ENCODE results near the gene VGLL4.

Gene VGLL4

DNA sequence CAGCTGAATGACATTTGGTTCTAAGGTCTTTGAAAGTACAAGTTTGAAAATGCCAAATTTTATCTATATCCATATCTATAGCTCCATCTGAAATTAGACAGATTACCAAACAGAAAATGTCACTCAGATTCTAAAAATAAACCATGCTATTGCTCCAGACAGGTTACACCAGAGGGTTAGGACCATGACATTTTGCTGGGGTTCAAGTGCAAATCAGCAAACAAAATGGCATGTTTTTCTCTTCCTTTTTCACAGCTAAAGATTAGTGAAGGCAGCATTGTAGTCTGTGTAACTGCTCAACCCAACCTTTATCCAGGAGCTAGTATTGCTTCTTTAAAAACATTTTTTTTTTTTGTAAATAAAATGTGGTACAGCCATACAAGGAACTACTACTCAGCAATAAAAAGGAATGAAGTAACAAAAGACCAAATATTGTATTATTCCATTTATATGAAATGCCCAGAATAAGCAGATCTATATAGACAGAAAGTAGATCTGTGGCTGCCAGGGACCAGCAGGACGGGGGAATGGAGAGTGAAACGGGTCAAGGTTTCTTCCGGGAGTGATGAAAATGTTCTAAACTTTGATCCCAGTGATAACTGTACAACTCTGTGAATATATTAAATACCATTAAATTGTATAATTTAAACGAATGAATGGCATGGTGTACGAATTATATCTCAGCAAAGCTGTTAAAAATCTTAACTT, 18.2 kb downstream of the VGLL4 start:
- no peak for DNase-seq

DNA sequence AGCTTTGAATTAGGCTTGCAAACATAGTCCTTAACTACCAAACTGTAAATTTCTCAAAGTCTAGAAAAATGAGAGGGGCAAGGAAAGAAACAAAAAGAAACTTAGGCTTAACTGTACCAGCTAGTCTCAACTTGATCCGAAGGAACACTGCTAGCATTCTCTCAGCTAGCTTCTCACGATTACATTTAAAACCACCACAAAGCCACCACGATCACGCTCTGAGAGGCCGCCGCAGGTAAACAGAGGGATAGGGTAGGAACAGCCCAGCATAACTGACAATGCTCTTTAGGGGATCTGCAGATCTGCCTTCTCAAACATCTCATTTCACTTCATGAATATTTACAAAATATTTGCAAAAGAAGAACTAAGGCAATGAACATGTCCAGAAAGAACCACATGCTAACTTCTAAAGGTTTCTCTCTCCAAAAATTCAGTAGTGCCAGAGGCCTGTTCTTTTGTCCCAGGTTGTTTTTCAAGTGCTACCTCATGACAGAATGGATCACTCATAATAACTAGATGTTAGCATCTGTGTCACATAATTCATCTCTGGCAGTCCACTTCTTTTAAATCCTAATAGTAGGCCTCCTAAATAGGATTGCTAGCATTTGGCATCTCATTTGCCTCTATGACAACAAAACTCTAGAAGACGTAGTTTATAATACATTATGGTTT, 18.9 kb downstream of the VGLL4 start:
- DNase-seq = peak; percentile 16

DNA sequence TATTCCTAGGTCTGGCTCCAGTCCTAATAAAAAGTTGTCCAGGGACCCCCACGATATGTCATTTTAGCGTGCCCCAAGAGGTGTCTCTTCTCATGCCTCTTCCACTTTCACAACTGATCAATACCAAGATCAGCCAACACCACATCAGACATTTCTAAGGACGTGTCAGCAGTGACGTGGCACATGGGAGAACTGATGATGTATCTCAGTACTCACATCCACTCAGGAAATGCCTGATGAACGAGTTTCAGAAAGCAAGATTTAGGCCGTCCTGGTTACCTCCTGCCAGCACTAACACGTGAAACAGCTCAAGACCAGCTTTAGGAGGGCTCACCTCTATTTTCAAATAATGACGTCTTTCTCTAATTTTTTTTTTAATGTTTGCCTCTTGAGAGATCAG, 19.6 kb downstream of the VGLL4 start:
- peak; percentile 86 for DNase-seq

DNA sequence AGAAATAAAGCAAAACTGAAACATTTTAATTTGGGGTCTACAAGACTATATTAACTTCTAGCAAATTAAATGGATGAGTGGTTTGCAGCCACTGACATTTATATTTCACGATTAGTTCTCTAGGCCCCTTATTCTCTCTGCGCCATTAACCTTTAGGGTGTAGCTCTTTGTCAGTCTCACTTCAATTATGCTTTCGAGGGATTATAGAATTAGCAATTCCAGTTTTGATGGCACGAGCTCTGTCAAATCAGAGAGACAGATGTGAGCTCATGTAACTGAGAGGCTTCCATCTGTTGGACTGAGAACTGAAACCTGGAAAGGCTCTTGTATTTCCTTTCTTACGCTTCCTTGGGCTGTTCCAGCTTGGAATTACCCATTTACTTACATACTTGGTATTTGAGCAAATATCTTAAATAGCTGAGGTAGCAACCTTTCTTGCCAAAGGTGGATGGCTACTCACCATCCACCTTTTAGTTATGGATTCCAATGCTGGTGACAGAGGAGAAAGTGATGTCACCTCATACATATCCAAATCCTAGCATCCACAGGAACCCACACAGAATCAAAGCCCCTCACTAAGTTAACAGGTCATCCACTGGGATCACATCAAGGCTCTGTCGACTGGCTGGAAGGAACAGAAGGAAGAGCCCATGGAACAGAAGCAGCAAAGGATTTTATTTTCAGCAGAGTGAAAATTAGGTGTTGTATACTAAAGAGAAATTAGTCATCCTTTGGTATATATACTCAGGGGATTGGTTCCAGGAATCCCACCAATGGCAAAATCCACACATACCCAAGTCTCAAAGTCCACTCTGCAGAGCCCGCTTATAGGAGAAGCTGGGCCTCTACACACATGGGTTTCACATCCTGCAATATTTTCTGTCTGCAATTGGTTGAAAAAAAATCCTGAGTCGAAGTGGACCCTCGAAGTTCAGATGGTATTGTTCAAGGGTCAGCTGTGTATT, 20.8 kb downstream of the VGLL4 start:
- no peak for DNase-seq

DNA sequence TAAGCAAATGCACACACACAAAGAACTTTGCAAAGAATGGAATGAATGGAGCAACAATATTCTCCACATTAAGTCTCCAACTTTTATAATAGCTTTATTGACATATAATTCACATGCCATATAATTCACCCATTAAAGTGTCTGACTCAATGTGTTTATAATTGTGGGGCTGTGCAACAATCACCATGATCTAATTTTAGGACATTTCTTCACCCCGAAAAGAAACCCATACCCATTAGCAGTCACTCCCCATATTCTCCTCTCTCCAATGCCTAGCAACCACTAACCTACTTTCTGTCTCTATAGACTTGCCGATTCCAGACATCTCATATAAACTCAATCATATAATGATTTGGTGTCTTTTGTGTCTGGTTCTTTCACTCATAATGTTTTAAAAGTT, 22.6 kb downstream of the VGLL4 start:
- no peak for DNase-seq

DNA sequence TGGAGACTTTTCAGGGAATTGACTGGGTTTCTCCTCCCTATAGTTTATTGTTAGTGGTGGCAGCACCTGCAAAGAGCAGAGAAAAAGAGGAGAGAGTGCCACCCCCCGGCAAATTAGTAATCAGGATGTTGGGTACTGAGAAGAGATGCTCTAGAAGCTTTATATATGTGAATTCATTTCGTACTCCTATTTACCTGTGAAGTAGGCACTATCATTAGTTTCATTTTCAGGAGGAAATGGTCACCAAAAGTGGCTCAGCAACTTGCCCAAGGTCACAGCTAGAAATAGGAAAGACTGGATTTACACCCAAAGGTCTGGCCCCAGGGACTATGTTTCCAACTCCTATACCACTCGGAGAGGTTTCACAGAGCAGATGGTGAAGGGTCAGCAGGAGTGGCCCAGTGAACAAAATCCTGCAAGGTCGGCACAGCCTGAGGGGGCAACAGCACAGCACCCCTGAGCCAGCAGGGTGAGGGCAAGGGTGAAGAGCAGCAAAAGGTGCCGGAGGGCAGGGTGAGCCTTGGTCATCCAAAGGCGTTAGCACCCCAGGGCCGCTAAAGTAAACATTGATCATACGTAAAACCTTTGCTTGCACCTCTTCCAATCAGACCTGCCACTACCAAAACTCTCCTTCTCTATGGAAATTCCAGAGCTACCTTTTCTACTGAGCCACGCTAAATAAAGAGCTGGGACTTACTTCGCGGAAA, 23.6 kb downstream of the VGLL4 start:
- DNase-seq = no peak

DNA sequence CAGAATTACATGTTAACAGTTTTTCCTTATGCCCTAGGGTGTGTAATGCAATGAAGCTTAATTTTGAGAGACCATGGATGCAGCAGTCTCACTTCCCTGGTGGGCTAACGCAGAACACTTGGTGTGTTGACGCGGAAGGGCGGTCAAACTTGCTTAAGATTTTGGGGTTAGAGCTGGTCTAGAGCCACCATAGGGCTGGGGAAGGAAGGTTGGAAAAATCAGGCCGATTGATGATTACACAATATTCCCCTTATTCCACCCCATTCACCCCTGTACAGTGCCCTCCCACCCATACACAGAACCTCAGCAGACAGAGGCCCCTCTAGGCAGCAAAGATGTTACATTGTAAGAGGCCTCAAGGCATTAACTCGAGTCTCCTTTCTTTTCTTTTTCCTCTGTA, 24.3 kb downstream of the VGLL4 start:
- DNase-seq = no peak

DNA sequence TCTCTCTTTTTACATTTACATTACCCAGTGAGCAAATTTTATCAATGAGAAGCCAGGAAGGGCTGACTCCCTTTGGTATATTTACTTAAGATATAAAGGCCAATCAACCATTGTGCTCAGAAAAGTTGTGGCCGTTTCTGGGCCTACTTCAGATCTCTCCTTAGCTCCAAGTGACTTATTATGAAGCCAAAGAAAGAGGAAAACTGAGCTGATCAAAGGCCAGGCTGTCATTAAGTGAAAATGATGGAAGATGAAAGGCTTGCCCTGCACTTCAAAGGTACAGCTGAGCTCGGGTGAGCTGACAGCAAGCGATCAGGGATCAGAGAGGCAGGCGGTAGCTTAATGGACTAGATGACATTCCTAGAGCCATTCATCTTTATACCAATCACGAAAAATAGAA, 24.8 kb downstream of the VGLL4 start:
- DNase-seq = no peak

DNA sequence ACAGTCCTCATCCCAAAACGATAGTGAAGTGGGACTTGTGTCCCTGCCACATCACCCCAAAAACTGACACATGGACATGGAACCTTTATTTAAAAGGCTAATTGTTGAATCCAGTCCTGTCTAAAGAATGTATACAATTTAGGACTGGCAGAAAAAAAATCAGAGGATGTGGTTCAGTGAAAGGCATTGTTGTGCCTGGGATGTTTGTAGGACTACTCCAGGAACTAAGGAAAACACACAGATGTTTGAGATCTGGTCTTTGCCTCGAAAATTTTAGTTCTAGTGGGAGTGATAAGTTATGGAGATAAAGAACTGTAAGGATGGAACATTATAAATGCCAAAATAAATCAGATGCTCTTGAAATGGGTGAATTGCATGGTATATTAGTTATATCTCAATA, 27.2 kb downstream of the VGLL4 start:
- no peak for DNase-seq

DNA sequence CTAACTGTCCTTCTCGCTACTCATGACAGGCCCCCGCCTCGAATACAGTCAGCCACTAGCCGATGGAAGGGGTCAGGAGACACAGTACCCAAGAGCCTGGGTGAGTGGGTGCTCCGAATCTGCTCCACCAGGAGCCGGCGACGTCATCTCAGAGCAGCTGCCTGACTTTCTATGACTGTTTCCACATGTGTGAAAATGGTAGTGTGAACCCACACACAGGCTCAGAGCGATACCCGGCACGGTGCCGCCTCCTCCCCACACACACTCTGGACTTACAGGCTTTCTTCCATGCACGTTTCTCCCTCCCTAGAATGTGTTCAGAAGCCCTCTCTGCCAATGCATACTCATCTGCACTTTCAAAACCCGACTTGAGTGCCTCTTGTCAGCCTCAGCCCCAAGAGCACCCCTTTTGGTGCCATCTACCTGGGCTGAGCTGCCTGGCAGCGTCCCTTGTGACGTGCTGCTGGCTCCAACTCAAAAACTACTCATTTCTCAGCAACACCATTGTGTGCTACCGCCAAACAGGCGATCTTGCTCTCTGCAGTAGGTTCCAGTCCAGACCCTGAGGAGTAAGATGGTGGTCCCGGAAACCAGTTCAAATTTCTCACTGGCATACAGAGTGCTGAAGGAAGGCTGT, 29.7 kb downstream of the VGLL4 start:
- peak; percentile 10 for DNase-seq

DNA sequence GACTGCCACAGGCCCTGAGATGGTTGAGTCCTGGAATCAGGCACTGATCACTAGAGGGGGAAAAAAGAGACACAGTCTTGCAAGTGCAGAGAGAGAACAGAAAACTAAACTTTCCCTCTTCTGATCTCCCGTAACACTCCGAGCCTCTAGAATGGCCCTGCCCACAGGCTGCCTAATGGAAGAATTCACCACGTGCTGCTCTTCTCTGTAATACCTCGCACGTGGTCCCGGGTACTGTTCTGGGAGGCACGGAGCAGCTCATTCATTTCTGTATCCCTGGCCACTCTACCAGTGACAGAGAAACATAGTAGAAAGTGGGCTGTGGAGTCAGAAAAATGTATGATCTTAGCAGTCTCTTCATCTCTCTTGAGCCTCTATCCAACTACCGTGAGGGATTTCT, 30.4 kb downstream of the VGLL4 start:
- no peak for DNase-seq

DNA sequence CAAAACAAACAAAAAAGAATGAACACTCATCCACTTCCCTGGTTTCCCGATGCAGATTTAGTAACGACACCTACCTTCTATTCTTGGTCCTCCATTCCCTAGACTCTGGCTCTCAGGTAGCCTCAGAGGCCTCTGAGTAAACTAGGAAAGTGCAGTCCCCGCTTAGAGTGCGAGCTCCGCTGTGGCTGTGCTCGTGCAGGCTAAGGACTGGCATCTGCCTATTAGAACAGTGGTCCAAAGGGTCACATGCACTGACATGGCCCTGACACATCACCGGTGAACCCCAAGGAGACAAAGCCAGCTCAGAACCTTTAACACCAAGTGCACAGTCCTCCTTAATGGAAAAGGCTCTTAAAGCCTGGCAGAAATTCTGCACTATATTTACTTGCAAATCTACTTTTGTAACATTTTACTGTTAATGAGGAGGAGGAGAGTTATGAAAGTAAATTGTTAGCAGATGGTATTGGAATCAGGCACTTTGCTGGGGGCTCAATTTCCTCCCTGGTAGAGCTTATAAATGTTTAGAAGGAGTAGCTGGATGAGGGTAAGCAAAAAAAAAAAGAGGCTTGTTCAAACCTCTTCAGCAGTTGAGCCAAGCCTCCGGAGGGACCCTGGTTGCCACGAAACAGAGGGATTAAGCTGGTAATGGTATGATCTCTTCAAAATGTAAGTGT, 31.1 kb downstream of the VGLL4 start:
- DNase-seq = no peak

DNA sequence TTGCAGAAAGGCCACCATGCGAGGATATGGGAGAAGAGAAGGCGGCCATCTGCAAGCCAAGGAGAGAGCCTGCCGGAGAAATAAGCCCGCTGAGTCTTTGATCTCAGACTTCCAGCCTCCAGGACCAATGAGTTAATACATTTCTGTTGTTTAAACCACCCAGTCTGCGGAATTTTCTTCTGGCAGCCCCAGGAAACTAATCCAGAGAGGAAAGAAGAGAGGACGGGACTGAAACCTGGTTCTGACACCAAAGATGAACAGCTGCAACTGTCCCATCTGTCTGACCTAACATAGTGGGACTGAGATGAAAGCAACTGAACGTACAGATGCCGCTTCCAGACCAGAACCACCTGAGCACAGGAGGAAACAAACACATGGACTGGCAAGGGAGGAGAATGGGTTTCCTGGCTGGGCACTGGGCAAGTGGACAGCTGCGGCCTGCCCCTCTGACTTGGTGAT, 32.3 kb downstream of the VGLL4 start:
- no peak for DNase-seq

DNA sequence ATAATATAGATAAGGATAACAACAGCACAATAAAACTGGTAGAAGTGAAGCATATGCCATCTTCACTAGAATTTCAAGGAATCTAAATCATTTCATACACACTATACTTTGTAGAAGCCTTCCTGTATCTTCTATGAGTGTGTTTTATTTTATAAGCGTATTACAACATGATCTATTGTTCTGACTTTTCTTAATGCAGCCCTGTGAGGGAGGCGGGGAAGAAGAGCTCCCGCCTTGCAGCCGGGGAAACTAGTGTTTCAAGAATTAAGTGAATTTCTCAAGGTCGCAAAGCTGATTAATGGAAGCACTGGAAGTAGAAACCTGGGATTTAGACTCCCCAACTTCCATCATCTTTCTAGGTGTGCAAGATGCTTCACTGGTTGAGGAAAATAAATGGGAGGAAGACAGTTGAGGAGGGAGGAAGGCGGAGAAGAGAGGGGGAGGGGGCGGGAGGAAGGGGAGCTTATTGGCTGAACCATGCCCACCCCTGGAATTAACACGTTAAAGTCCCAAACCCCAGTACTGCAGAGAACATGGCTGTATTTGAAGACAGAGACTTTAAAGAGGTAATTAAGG, 32.9 kb downstream of the VGLL4 start:
- DNase-seq = no peak

DNA sequence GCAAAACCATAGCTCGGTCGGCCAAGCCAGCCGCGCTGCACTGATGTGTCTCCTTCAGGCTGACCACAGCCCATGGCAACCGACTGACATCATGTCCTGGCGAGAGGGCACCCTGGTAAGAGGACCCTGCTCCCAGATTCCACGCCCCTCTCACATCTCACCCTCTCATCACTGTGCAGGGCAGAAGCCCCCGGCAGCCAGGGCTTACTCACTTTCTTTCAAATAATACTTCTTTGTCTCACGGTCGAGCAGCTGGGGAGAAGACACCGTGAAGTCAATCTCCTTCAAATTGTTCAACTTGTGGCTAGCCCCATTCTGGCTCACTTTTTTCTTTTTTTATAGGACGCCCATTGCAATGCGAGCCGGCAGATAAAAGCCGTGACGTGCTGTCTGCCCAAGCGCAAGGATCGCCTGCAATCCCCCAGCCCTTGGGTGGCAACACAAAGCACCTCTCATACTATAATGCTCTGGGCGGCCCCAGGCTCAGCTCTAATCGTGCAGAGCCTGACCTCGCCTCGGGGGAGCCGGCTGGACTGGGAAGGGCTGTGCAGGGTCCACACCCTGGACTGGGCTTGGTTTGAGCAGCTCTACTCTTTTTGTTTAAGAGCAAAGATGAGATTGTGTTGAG, 33.6 kb downstream of the VGLL4 start:
- DNase-seq = no peak

DNA sequence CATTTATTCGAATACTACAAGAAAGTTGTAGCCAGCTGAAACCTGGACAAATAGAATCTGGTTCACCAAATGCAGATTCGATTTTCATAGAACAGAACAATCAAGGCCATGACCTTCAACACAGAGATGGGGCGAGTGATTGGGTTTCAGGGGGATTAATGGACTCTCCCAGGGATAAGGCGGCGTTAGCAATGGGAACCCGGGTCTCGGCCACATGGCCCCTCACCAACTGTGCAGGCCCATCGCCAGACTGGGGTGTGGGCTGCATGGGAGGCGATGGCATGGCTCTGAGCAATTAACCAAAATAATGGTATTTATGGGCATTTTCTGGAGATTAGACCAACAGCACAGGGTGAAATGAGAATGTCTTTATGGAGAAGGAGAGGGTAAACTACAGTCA, 34.2 kb downstream of the VGLL4 start:
- no peak for DNase-seq

DNA sequence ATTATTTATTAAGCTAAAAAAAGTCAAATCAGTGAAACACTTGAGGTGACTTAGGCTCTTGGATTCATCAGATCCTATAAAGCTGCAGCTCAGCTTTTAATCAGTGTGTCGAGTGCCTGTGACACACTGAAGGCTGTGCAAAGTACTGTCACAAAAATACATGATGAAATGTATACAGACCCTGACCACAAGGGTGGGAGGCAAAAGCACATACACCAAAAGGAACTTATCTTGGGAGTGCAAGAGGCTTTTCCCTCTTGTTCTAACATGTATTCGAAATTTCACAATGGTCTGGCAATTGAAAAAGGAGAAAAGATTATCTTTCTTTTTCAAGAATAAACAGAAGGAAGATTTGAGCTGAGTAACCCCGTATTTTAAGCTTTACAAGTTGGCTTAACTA, 35.9 kb downstream of the VGLL4 start:
- no peak for DNase-seq

DNA sequence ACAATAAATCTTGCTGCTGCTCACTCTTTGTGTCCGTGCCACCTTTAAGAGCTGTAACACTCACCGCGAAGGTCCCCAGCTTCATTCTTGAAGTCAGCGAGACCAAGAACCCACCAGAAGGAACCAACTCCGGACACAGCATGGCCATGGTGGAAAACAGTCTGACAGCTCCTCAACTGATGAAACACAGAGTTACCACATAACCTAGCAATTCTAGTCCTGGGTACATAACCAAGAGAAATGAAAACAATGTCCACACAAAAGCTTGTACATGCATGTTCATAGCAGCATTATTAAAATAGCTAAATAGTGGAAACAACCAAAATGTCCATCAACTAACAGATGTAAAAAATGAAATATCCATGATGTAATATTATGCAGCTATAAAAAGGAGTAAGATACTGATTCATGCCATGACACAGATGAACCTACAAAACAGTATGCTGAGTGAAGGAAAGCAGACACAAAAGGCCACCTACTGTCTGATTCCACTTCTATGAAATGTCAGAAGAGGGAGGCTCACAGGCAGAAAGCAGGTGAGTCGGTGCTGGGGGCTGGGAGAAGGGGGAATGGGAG, 36.8 kb downstream of the VGLL4 start:
- no peak for DNase-seq

DNA sequence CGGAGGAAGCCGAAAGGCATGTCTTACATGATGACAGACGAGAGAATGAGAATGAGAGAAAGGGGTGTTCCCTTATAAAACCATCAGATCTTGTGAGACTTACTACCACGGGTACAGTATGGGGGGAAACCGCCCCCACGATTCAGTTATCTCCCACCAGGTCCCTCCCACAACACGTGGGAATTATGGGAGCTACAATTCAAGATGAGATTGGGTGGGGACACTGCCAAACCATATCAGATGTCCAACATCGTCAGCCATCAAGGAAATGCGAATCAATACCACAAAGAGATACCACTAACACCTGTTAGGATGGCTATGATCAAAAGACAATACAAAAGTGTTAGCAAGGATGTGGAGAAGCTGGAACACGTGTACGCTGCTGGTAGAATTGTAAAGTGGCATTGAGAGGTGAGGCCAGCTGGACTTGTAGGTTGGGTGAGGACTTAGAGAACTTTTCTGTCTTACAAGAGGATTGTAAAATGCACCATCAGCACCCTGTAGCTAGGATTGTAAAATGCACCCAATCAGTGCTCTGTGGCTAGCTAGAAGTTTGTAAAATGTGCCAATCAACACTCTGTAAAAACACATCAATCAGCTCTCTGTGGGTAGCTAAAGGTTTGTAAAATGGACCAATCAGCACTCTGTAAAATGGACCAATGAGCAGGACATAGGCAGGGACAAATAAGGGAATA, 37.5 kb downstream of the VGLL4 start:
- DNase-seq = no peak

DNA sequence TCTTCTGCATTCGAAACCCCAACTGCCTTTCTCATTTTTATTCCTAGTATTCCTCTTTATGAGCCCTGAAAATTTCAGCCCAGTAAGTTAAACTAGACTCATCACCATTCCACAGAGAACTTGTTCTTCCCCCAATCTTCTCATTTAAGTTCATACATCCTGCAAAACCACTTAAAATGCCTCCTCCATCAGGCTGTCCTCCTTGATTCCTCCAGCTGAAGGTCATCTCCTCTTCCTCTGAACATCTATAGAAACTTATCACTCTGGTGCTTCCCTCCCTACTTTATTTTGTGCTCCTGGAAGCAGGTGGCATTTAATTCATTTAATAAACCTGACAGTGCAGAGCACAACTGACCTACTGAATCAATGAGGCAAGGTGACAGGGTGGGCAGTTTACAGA, 38.3 kb downstream of the VGLL4 start:
- DNase-seq = no peak
